ENCODE data around the gene ARHGEF25.

DNA sequence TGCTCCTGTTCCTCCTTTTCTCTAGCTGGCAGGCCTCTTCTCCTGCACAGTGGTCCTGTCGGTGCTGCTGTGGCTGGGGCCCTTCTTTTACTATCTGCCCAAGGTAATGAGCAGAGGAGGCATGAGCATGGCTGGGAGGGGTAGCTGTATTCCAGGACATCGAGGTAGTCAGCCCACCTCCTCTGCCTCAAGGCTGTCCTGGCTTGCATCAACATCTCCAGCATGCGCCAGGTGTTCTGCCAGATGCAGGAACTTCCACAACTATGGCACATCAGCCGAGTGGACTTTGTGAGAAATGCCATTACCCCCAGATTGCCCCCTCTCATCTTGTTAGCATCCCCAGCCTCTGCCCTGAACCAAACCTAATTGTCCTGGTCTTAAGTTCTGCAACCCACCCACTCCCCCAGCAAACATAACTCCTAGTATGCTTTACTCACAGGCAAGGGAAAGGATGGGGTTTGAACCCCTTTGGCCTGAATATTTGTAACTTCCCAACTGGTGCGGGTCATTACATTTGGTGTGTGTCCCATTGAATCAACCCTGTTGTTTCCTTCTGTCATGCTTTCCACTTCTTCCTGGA is 12.7 kb downstream of the ARHGEF25 start:
- TF ChIP-seq, protein P1, sequence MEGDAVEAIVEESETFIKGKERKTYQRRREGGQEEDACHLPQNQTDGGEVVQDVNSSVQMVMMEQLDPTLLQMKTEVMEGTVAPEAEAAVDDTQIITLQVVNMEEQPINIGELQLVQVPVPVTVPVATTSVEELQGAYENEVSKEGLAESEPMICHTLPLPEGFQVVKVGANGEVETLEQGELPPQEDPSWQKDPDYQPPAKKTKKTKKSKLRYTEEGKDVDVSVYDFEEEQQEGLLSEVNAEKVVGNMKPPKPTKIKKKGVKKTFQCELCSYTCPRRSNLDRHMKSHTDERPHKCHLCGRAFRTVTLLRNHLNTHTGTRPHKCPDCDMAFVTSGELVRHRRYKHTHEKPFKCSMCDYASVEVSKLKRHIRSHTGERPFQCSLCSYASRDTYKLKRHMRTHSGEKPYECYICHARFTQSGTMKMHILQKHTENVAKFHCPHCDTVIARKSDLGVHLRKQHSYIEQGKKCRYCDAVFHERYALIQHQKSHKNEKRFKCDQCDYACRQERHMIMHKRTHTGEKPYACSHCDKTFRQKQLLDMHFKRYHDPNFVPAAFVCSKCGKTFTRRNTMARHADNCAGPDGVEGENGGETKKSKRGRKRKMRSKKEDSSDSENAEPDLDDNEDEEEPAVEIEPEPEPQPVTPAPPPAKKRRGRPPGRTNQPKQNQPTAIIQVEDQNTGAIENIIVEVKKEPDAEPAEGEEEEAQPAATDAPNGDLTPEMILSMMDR (conservative IDR thresholded peaks at IDR 0.05; ENCODE audit: low read depth, low read length), result no peak
- no peak for TF ChIP-seq POLR2A (IDR thresholded peaks at IDR 0.05; ENCODE audit: low read depth, low read length)
- TF ChIP-seq SMC3 (IDR thresholded peaks at IDR 0.05; ENCODE audit: low read depth, low read length), result no peak
- no peak for TF ChIP-seq MAZ (IDR thresholded peaks at IDR 0.05; ENCODE audit: borderline replicate concordance, low read depth, low read length)
- TF ChIP-seq, protein P2, sequence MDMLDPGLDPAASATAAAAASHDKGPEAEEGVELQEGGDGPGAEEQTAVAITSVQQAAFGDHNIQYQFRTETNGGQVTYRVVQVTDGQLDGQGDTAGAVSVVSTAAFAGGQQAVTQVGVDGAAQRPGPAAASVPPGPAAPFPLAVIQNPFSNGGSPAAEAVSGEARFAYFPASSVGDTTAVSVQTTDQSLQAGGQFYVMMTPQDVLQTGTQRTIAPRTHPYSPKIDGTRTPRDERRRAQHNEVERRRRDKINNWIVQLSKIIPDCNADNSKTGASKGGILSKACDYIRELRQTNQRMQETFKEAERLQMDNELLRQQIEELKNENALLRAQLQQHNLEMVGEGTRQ (IDR thresholded peaks at IDR 0.05; ENCODE audit: low read depth, low read length), result no peak
- no peak for TF ChIP-seq MAFK (IDR thresholded peaks at IDR 0.05; ENCODE audit: low read depth, low read length)
- TF ChIP-seq BHLHE40 (IDR thresholded peaks at IDR 0.05; ENCODE audit: low read depth, low read length), result no peak

Measured in IMR-90 (cell line).